ENCODE results near the gene AZI2. TPM values are rescaled to one million over a fixed set of nuclear protein-coding genes. Genes with fewer than 3 reads are reported as not detected.

The AZI2 gene
- total RNA-seq, 1 donor from 2014 or later = 79.4 TPM

- no peak for DNase-seq (ENCODE audit: low spot score)
- Mint-ChIP-seq H3K4me3 (ENCODE audit: unreplicated experiment) (no peak overlapping the region), H3K27ac (ENCODE audit: unreplicated experiment) (no peak overlapping the region), H3K27me3 (ENCODE audit: low read depth) (no peaks in the 10 kb centered on the region), H3K4me1 (ENCODE audit: low read depth) (peaks cover 7% of the 10 kb centered on the region), H3K9me3 (ENCODE audit: low read depth) (no peaks in the 10 kb centered on the region), H3K36me3 (ENCODE audit: low read depth) (peaks cover 3% of the 10 kb centered on the region)
- no peak for TF ChIP-seq CTCF (IDR thresholded peaks at IDR 0.05)
Measured at GRCh38 chr3:28292622-28293021, 56.0 kb downstream of the AZI2 start.

GRCh38 chr3:28291577-28291976, 57.0 kb downstream of the AZI2 start:
- no peak overlapping the region for H3K27ac Mint-ChIP-seq (ENCODE audit: unreplicated experiment)
- H3K4me1 Mint-ChIP-seq (ENCODE audit: low read depth) = peaks cover 3% of the 10 kb centered on the region
- peaks cover 3% of the 10 kb centered on the region for H3K36me3 Mint-ChIP-seq (ENCODE audit: low read depth)
- H3K9me3 Mint-ChIP-seq (ENCODE audit: low read depth) = no peaks in the 10 kb centered on the region
- H3K4me3 Mint-ChIP-seq (ENCODE audit: unreplicated experiment) = no peak overlapping the region
- DNase-seq (ENCODE audit: low spot score) = no peak
- H3K27me3 Mint-ChIP-seq (ENCODE audit: low read depth) = no peaks in the 10 kb centered on the region
- TF ChIP-seq CTCF (IDR thresholded peaks at IDR 0.05) = no peak

- Mint-ChIP-seq H3K27me3 (ENCODE audit: low read depth) (no peaks in the 10 kb centered on the region), H3K9me3 (ENCODE audit: low read depth) (no peaks in the 10 kb centered on the region), H3K36me3 (ENCODE audit: low read depth) (peaks cover 3% of the 10 kb centered on the region), H3K27ac (ENCODE audit: unreplicated experiment) (no peak overlapping the region), H3K4me3 (ENCODE audit: unreplicated experiment) (no peak overlapping the region), H3K4me1 (ENCODE audit: low read depth) (peaks cover under 1% of the 10 kb centered on the region)
- no peak for TF ChIP-seq CTCF (IDR thresholded peaks at IDR 0.05)
- no peak for DNase-seq (ENCODE audit: low spot score)
Measured at GRCh38 chr3:28290863-28291300, 57.7 kb downstream of the AZI2 start.

- H3K4me1 Mint-ChIP-seq (ENCODE audit: low read depth) = no peaks in the 10 kb centered on the region
- H3K4me3 Mint-ChIP-seq (ENCODE audit: unreplicated experiment) = no peak overlapping the region
- H3K27ac Mint-ChIP-seq (ENCODE audit: unreplicated experiment) = no peak overlapping the region
- TF ChIP-seq CTCF (IDR thresholded peaks at IDR 0.05) = no peak
- H3K9me3 Mint-ChIP-seq (ENCODE audit: low read depth) = no peaks in the 10 kb centered on the region
- H3K36me3 Mint-ChIP-seq (ENCODE audit: low read depth) = peaks cover 3% of the 10 kb centered on the region
- no peaks in the 10 kb centered on the region for H3K27me3 Mint-ChIP-seq (ENCODE audit: low read depth)
- DNase-seq (ENCODE audit: low spot score) = no peak
Measured at GRCh38 chr3:28287046-28287445, 61.6 kb downstream of the AZI2 start.

GRCh38 chr3:28286595-28286994, 62.0 kb downstream of the AZI2 start:
- no peaks in the 10 kb centered on the region for H3K9me3 Mint-ChIP-seq (ENCODE audit: low read depth)
- no peak for DNase-seq (ENCODE audit: low spot score)
- no peak overlapping the region for H3K27ac Mint-ChIP-seq (ENCODE audit: unreplicated experiment)
- peak; percentile 82 for TF ChIP-seq CTCF (IDR thresholded peaks at IDR 0.05)
- H3K36me3 Mint-ChIP-seq (ENCODE audit: low read depth) = peaks cover 3% of the 10 kb centered on the region
- H3K4me3 Mint-ChIP-seq (ENCODE audit: unreplicated experiment) = no peak overlapping the region
- H3K4me1 Mint-ChIP-seq (ENCODE audit: low read depth) = no peaks in the 10 kb centered on the region
- no peaks in the 10 kb centered on the region for H3K27me3 Mint-ChIP-seq (ENCODE audit: low read depth)
